Measurements from ENCODE around the gene LILRB5. TPM values are rescaled to one million over a fixed set of nuclear protein-coding genes. Genes with fewer than 3 reads are reported as not detected.
A peak's percentile ranks its signal among the peaks of the same experiment; 100 is the strongest.

LILRB5 gene
- total and polyA plus RNA-seq, 2 of the 8 experiments (the other 6 are each of a cell fraction or from before 2014, with no cell fraction given) = 0.05 TPM; not detected in 1

DNA sequence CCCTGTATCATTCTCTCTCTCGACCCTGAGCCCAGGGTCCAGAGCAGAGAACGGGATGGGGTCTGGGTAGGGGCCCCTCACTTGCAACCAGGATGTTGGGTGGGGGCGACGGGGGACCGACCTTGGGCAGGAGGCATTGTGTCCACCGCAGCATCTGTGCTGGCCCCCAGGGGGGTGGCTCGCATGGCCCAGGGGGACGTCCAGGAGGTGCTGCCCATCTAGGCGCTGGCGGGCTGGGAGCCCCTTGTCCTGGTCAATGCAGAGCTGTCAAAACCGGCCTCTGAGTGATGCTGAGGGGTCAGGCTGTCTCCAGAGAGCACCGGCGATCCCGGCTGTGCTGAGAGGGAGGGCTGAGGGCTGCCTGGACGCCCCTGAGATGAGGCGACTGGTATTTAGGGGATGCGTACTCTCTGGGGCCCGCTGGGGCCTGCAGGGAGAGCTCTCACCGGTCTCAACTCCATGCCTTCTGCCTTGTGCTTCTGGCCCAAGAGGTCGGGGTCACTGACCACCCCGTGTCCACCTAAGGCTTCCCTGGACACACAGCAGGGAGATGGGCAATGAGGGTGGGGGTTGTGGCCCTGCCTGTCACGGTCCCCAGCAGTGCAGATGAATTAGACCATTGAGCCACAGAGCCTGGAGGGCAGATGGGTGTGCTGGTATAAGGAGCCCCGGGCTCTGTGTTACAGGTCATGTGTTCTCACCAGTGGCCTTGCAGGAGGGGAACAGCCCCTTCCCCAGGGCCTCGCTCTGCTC is 47.8 kb downstream of the LILRB5 start:
- H3K4me2 ChIP-seq (ENCODE audit: insufficient read depth in 1 of 2, low read depth in 2 of 2, low read length in 2 of 2) = no peak overlapping the region
- peaks cover 15% of the 10 kb centered on the region for H3K79me1 ChIP-seq (ENCODE audit: low read depth, low read length)
- no peaks in the 10 kb centered on the region; the same call in 1 of the 2 replicates for H3K23me2 ChIP-seq (ENCODE audit: low read depth, low read length)
- ChIA-PET CTCF (ENCODE audit: partially characterized antibody) (interaction anchor here (1.0 to 1.6 kb wide), 7 partner anchors 14 to 58 kb away, joined by 3 to 6 read pairs (median 4); partner anchors contain the start of gene LILRB5), POLR2A (ENCODE audit: partially characterized antibody) (interaction anchor here (0.8 to 23.4 kb wide), 17 partner anchors 8 to 253 kb away, joined by 3 to 909 read pairs (median 10); partner anchors contain the start of genes LILRB2, LILRB3, LILRB5 and MBOAT7)
- no peak overlapping the region for H3K18ac ChIP-seq (ENCODE audit: extremely low read depth, low read length)
- peaks cover 38% of the 10 kb centered on the region in 2 experiments for H4K20me1 ChIP-seq (replicated peaks in 1 of 2; ENCODE audit: control insufficient read depth in 1 of 2, insufficient read depth in 2 of 2, low read length in 2 of 2)
- no peak for FAIRE-seq
- H2AK5ac ChIP-seq (ENCODE audit: low read depth, low read length) = no peak overlapping the region
- no peak overlapping the region for H2AFZ ChIP-seq (ENCODE audit: low read length)
- 0 out of 2 replicates have a peak overlapping the region, but pooled peaks have one; percentile 69 for H4K8ac ChIP-seq (ENCODE audit: extremely low read depth, insufficient read depth, low read length)
- H4K91ac ChIP-seq (replicated peaks; ENCODE audit: insufficient read length, low read length) = no peak overlapping the region
- no peak overlapping the region for H3K14ac ChIP-seq (ENCODE audit: insufficient read length)
- no peak overlapping the region for H2BK120ac ChIP-seq (replicated peaks; ENCODE audit: low read depth, low read length)
- peaks cover 31 to 42% (median 39%) of the 10 kb centered on the region in 4 experiments for H3K36me3 ChIP-seq (ENCODE audit: control insufficient read depth in 2 of 4, insufficient read depth in 4 of 4, low read length in 3 of 4)
- peaks cover 3 to 27% of the 10 kb centered on the region in 2 experiments; a peak in 3 of 4 replicates for H3K79me2 ChIP-seq (ENCODE audit: control insufficient read depth in 1 of 2, insufficient read depth in 2 of 2, low read length in 2 of 2)
- peak overlapping the region; percentile 47 for H2BK5ac ChIP-seq (ENCODE audit: low read depth, low read length)
- no peak overlapping the region for H3K9ac ChIP-seq (replicated peaks in 1 of 4; ENCODE audit: extremely low read depth in 1 of 4, low read depth in 3 of 4, low read length in 3 of 4)
- no peaks in the 10 kb centered on the region for H3K27me3 ChIP-seq (replicated peaks in 1 of 4; ENCODE audit: control insufficient read depth in 3 of 4, extremely low read depth in 1 of 4, insufficient read depth in 3 of 4, low read length in 3 of 4)
- WGBS, 2 experiments (ENCODE audit: extremely low coverage in 1 of 2, insufficient coverage in 1 of 2, insufficient read length in 1 of 2, insufficient replicate concordance in 2 of 2, low coverage in 1 of 2, low lambda C conversion rate in 2 of 2, missing lambda C conversion rate in 1 of 2) = 76% methylated on average over 23 of the region's 24 CpGs; no CpG with 5 or more reads in 1 of the 2 experiments
- H3K4ac ChIP-seq (replicated peaks; ENCODE audit: insufficient read length, low read depth, low read length) = no peak overlapping the region
- no peak overlapping the region for H2BK15ac ChIP-seq (ENCODE audit: low read length)
- peaks cover 3 to 6% (median 5%) of the 10 kb centered on the region in 4 experiments; a peak in 6 of 7 replicates for H3K4me1 ChIP-seq (replicated peaks in 1 of 4; ENCODE audit: control insufficient read depth in 3 of 4, insufficient read depth in 4 of 4, low read length in 3 of 4)
- H2BK12ac ChIP-seq (ENCODE audit: low read depth, low read length) = no peak overlapping the region
- no peak overlapping the region for H3K23ac ChIP-seq (ENCODE audit: insufficient read length)
- H3K4me3 ChIP-seq (ENCODE audit: extremely low read depth in 1 of 4, insufficient read depth in 2 of 4, low read depth in 3 of 4, low read length in 4 of 4) = no peak overlapping the region
- DNase-seq (ENCODE audit: low read depth in 1 of 2, low spot score in 2 of 2) = peak in 1 of 2 experiments; percentile 75
- no peak overlapping the region for H2BK20ac ChIP-seq (ENCODE audit: low read length)
- H3K56ac ChIP-seq (replicated peaks; ENCODE audit: insufficient read length, low read depth, low read length) = no peak overlapping the region
- H4K5ac ChIP-seq (ENCODE audit: insufficient read length, low read depth, low read length) = no peak overlapping the region
- no peaks in the 10 kb centered on the region for H3K9me3 ChIP-seq (ENCODE audit: insufficient read depth in 2 of 2, low read depth in 1 of 2, low read length in 1 of 2)
- H3K27ac ChIP-seq (ENCODE audit: low read depth, low read length) = no peak overlapping the region
- TF ChIP-seq TBP (IDR thresholded peaks at IDR 0.05; ENCODE audit: low read depth, low read length) (no peak), TAF7 (optimal IDR thresholded peaks at IDR 0.05; ENCODE audit: borderline replicate concordance, low read depth, low read length) (peak; percentile 22), JUND (IDR thresholded peaks at IDR 0.05; ENCODE audit: low read length) (no peak), SP1 (IDR thresholded peaks at IDR 0.05; ENCODE audit: low read depth, low read length) (no peak), FOSL1 (IDR thresholded peaks at IDR 0.05; ENCODE audit: insufficient read depth, low read depth, low read length) (no peak), BCL11A (IDR thresholded peaks at IDR 0.05; ENCODE audit: low read depth in 2 of 2, low read length in 2 of 2) (peak in 1 of 2 experiments; percentile 4), SIX5 (IDR thresholded peaks at IDR 0.05; ENCODE audit: low read depth, low read length) (no peak), RFX5 (IDR thresholded peaks at IDR 0.05; ENCODE audit: borderline replicate concordance, low read depth, low read length) (no peak), RBBP5 (IDR thresholded peaks at IDR 0.05; ENCODE audit: borderline replicate concordance, low read depth, low read length) (no peak)

Measured in H1 (cell line).